ENCODE results near the gene FAN1. TPM values are rescaled to one million over a fixed set of nuclear protein-coding genes. Genes with fewer than 3 reads are reported as not detected.

Gene FAN1
- total RNA-seq, 1 donor from 2014 or later, result 32.3 TPM

DNA sequence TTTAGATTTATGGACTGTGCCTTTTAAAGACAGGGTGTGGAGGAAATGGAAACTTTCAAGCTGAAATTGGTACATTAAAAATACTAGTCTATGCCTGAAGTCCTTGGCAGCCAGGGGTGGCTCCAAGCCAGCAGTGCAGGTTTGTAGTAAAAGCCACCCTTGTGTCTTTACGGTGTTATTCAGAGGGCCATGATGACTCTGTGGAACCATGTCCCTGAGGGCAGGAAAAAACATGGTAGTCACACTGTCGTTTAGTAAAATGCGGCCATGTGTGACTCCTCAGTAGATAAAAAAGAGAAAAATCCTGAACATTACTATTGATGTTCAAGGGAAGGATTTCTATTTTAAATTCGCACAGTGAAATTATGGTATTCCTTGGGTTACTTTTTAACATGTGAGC lies 2.7 kb downstream of the FAN1 start:
- peaks cover 11% of the 10 kb centered on the region for H3K36me3 Mint-ChIP-seq
- H3K27me3 Mint-ChIP-seq (ENCODE audit: low read depth), result no peaks in the 10 kb centered on the region
- no peak overlapping the region for H3K27ac Mint-ChIP-seq
- TF ChIP-seq, protein P1, sequence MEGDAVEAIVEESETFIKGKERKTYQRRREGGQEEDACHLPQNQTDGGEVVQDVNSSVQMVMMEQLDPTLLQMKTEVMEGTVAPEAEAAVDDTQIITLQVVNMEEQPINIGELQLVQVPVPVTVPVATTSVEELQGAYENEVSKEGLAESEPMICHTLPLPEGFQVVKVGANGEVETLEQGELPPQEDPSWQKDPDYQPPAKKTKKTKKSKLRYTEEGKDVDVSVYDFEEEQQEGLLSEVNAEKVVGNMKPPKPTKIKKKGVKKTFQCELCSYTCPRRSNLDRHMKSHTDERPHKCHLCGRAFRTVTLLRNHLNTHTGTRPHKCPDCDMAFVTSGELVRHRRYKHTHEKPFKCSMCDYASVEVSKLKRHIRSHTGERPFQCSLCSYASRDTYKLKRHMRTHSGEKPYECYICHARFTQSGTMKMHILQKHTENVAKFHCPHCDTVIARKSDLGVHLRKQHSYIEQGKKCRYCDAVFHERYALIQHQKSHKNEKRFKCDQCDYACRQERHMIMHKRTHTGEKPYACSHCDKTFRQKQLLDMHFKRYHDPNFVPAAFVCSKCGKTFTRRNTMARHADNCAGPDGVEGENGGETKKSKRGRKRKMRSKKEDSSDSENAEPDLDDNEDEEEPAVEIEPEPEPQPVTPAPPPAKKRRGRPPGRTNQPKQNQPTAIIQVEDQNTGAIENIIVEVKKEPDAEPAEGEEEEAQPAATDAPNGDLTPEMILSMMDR (IDR thresholded peaks at IDR 0.05; ENCODE audit: unreplicated experiment), result no peak
- H3K4me3 Mint-ChIP-seq, result no peak overlapping the region
- DNase-seq (ENCODE audit: low spot score in 2 of 2, unreplicated experiment in 2 of 2), result no peak
- H3K4me1 Mint-ChIP-seq, result peaks cover 22% of the 10 kb centered on the region
- no peaks in the 10 kb centered on the region for H3K9me3 Mint-ChIP-seq

- H3K4me3 Mint-ChIP-seq, result no peak overlapping the region
- peaks cover 30% of the 10 kb centered on the region for H3K36me3 Mint-ChIP-seq
- no peaks in the 10 kb centered on the region for H3K9me3 Mint-ChIP-seq
- H3K4me1 Mint-ChIP-seq, result no peaks in the 10 kb centered on the region
- no peaks in the 10 kb centered on the region for H3K27me3 Mint-ChIP-seq (ENCODE audit: low read depth)
- no peak for DNase-seq (ENCODE audit: low spot score in 2 of 2, unreplicated experiment in 2 of 2)
- H3K27ac Mint-ChIP-seq, result no peak overlapping the region
- TF ChIP-seq, protein P1 (IDR thresholded peaks at IDR 0.05; ENCODE audit: unreplicated experiment), result no peak
Measured at GRCh38 chr15:30913761-30914160, 10.0 kb downstream of the FAN1 start.

- TF ChIP-seq, protein P1 (IDR thresholded peaks at IDR 0.05; ENCODE audit: unreplicated experiment), result no peak
- no peaks in the 10 kb centered on the region for H3K27me3 Mint-ChIP-seq (ENCODE audit: low read depth)
- H3K9me3 Mint-ChIP-seq, result no peaks in the 10 kb centered on the region
- no peaks in the 10 kb centered on the region for H3K4me1 Mint-ChIP-seq
- H3K27ac Mint-ChIP-seq, result no peak overlapping the region
- no peak overlapping the region for H3K4me3 Mint-ChIP-seq
- peaks cover 32% of the 10 kb centered on the region for H3K36me3 Mint-ChIP-seq
- no peak for DNase-seq (ENCODE audit: low spot score in 2 of 2, unreplicated experiment in 2 of 2)
Measured at GRCh38 chr15:30917013-30917412, 13.3 kb downstream of the FAN1 start.

GRCh38 chr15:30917675-30918074 lies 14.0 kb downstream of the FAN1 start:
- H3K36me3 Mint-ChIP-seq, result peaks cover 32% of the 10 kb centered on the region
- no peak for DNase-seq (ENCODE audit: low spot score in 2 of 2, unreplicated experiment in 2 of 2)
- no peak overlapping the region for H3K4me3 Mint-ChIP-seq
- H3K9me3 Mint-ChIP-seq, result no peaks in the 10 kb centered on the region
- TF ChIP-seq, protein P1 (IDR thresholded peaks at IDR 0.05; ENCODE audit: unreplicated experiment), result no peak
- H3K27me3 Mint-ChIP-seq (ENCODE audit: low read depth), result no peaks in the 10 kb centered on the region
- H3K27ac Mint-ChIP-seq, result no peak overlapping the region
- H3K4me1 Mint-ChIP-seq, result no peaks in the 10 kb centered on the region

GRCh38 chr15:30918366-30918765 lies 14.7 kb downstream of the FAN1 start:
- no peak for DNase-seq (ENCODE audit: low spot score in 2 of 2, unreplicated experiment in 2 of 2)
- TF ChIP-seq, protein P1 (IDR thresholded peaks at IDR 0.05; ENCODE audit: unreplicated experiment), result no peak
- H3K4me3 Mint-ChIP-seq, result no peak overlapping the region
- no peak overlapping the region for H3K27ac Mint-ChIP-seq
- no peaks in the 10 kb centered on the region for H3K9me3 Mint-ChIP-seq
- H3K27me3 Mint-ChIP-seq (ENCODE audit: low read depth), result no peaks in the 10 kb centered on the region
- peaks cover 32% of the 10 kb centered on the region for H3K36me3 Mint-ChIP-seq
- H3K4me1 Mint-ChIP-seq, result no peaks in the 10 kb centered on the region

Measured in mesothelial cell of epicardium (in vitro differentiated cells).